Caco-2 (cell line): ENCODE data around the gene ADGRV1. TPM values are rescaled to one million over a fixed set of nuclear protein-coding genes. Genes with fewer than 3 reads are reported as not detected.

ENCODE experiments used
- BruUV-seq: library from RNA; stranded (reverse); fragments of 400-500 nt; replicated peaks from 2 replicates; lab custom pipeline; 2021; lab: Mats Ljungman, UMichigan
- CTCF ChIA-PET: fragments of 300-600 bp; sonication (Branson Sonifier 250); formaldehyde crosslinking; loops from one replicate; lab custom pipeline; 2022; ENCODE audit warnings: antibody characterized with exemption; lab: Charles Lee
- POLR2A ChIA-PET: fragments of 300-600 bp; sonication (Branson Sonifier 250); formaldehyde crosslinking; loops from one replicate; lab custom pipeline; 2022; ENCODE audit warnings: antibody characterized with exemption; lab: Charles Lee
- DNase-seq, 2 experiments: peaks; one replicate each; pipeline versions ENCODE4 v3.0.0 to v3.0.0-alpha.2; 2020 to 2022
- H3K27me3 ChIP-seq: replicated peaks from 2 replicates; pipeline ENCODE4 v1.6.0; 2011; ENCODE audit warnings: low read length; ENCODE audit not compliant: control insufficient read depth, insufficient read depth
- H3K36me3 ChIP-seq: 2 replicates; pipeline ENCODE4 v1.5.1; 2011; ENCODE audit warnings: low read length; ENCODE audit not compliant: control insufficient read depth, insufficient read depth
- H3K4me1 ChIP-seq: fragments of 250-450 bp; sonication (Bioruptor Pico); 2 replicates; pipeline ENCODE4 v1.5.1; 2020; ENCODE audit warnings: mild to moderate bottlenecking
- H3K4me3 ChIP-seq: 2 replicates; pipeline ENCODE4 v1.5.1; 2011; ENCODE audit warnings: low read depth, mild to moderate bottlenecking, control low read depth, low read length
- H3K9me3 ChIP-seq: fragments of 250-450 bp; sonication (Bioruptor Pico); 2 replicates; pipeline ENCODE4 v1.5.1; 2020; ENCODE audit warnings: mild to moderate bottlenecking, moderate library complexity
- H3K27ac Mint-ChIP-seq: one replicate; pipeline ENCODE4 v1.8.0; 2022; ENCODE audit warnings: mixed read lengths; ENCODE audit not compliant: unreplicated experiment
- H3K27me3 Mint-ChIP-seq: one replicate; pipeline ENCODE4 v1.8.0; 2022; ENCODE audit warnings: mixed read lengths; ENCODE audit not compliant: insufficient read depth, unreplicated experiment
- H3K36me3 Mint-ChIP-seq: one replicate; pipeline ENCODE4 v1.8.0; 2022; ENCODE audit warnings: mild to moderate bottlenecking, mixed read lengths; ENCODE audit not compliant: insufficient read depth, unreplicated experiment
- H3K4me1 Mint-ChIP-seq: one replicate; pipeline ENCODE4 v1.8.0; 2022; ENCODE audit warnings: low read depth, mixed read lengths; ENCODE audit not compliant: unreplicated experiment
- H3K4me3 Mint-ChIP-seq: one replicate; pipeline ENCODE4 v1.8.0; 2022; ENCODE audit warnings: mild to moderate bottlenecking, moderate library complexity, mixed read lengths; ENCODE audit not compliant: unreplicated experiment
- H3K9me3 Mint-ChIP-seq: one replicate; pipeline ENCODE4 v1.8.0; 2022; ENCODE audit warnings: mixed read lengths; ENCODE audit not compliant: unreplicated experiment
- intact Hi-C: fragments of 100-400 bp; cut with micrococcal nuclease; formaldehyde crosslinking; loops from one replicate; pipeline ENCODE4 v1.10.0; 2022; ENCODE audit not compliant: unreplicated experiment
- total RNA-seq: library from RNA; stranded (reverse); gene quantifications from 2 replicates; pipeline ENCODE4 v1.2.3, GENCODE V29; 2022
- TF ChIP-seq, protein P1 (sequence below), 2 experiments: fragments of 200-600 bp in 1 of 2; IDR thresholded peaks; 1 replicate in 1 of 2; 2 replicates in 1 of 2; pipeline versions ENCODE4 v1.5.1 to v1.8.0; 2011 to 2022; ENCODE audit warnings: antibody characterized with exemption in 1 of 2, control low read depth in 1 of 2, inconsistent platforms in 1 of 2, low read depth in 1 of 2, low read length in 1 of 2, mild to moderate bottlenecking in 1 of 2, moderate library complexity in 1 of 2; ENCODE audit not compliant: insufficient read depth in 1 of 2, severe bottlenecking in 1 of 2, unreplicated experiment in 1 of 2

The ADGRV1 gene
- total RNA-seq, 1 experiment from 2014 or later, result 23.2 TPM

DNA sequence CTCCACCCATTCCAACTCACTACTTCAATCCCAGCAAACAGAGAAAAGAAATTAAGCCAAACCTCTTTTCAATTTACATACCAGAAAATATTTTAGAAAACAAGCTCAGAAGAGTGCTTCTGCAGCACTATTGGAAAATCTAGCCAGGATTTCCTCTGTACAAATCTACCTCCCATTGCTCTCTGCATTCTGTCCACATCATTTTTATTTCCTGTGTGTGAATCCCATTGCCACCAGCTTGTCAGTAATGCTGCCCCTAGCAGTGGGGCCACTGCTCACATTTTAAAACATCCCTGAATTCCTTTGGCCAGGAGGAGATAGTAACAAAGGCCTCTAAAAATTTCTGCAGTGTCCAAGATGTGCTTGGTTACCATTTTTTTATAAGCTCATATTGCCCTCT lies 592.0 kb downstream of the ADGRV1 start:
- TF ChIP-seq, protein P1, sequence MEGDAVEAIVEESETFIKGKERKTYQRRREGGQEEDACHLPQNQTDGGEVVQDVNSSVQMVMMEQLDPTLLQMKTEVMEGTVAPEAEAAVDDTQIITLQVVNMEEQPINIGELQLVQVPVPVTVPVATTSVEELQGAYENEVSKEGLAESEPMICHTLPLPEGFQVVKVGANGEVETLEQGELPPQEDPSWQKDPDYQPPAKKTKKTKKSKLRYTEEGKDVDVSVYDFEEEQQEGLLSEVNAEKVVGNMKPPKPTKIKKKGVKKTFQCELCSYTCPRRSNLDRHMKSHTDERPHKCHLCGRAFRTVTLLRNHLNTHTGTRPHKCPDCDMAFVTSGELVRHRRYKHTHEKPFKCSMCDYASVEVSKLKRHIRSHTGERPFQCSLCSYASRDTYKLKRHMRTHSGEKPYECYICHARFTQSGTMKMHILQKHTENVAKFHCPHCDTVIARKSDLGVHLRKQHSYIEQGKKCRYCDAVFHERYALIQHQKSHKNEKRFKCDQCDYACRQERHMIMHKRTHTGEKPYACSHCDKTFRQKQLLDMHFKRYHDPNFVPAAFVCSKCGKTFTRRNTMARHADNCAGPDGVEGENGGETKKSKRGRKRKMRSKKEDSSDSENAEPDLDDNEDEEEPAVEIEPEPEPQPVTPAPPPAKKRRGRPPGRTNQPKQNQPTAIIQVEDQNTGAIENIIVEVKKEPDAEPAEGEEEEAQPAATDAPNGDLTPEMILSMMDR (IDR thresholded peaks at IDR 0.05; ENCODE audit: insufficient read depth in 1 of 2, low read depth in 1 of 2, low read length in 1 of 2, severe bottlenecking in 1 of 2, unreplicated experiment in 1 of 2), result no peak
- no peak for DNase-seq
- Mint-ChIP-seq H3K36me3 (no peaks in the 10 kb centered on the region), H3K9me3 (peaks cover 19% of the 10 kb centered on the region), H3K4me1 (peaks cover 12% of the 10 kb centered on the region), H3K4me3 (no peak overlapping the region), H3K27me3 (no peaks in the 10 kb centered on the region), H3K27ac (no peak overlapping the region)
- BruUV-seq, result no TSS peak
- intact Hi-C loops, result no loop called here
- POLR2A ChIA-PET, result no interaction called here
- Histone ChIP-seq H3K27me3 (no peaks in the 10 kb centered on the region), H3K36me3 (no peaks in the 10 kb centered on the region; the same call in 1 of the 2 replicates), H3K4me3 (no peak overlapping the region), H3K9me3 (no peaks in the 10 kb centered on the region), H3K4me1 (peaks cover 7% of the 10 kb centered on the region)
- CTCF ChIA-PET, result no interaction called here

DNA sequence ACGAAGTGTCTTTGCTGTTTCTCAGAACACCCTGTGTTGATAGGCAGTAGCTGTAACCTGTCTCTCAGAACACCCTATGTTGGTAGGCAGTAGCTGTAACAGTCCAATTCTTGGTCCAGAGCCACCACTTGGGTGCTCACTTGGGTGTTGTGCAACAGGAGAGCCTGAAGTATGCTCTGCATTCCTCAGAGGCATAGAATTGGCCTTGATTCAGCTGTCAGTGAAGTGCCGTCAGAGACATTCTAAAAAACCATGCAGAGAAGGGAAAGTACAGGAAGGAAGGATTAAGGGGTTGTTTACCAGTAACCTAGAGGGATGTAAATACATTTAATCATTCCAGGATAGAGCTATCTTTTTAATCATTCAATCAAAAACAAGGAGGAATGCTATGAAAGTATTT lies 593.4 kb downstream of the ADGRV1 start:
- intact Hi-C loops, result no loop called here
- Mint-ChIP-seq H3K4me3 (no peak overlapping the region), H3K4me1 (peaks cover 12% of the 10 kb centered on the region), H3K27me3 (no peaks in the 10 kb centered on the region), H3K27ac (no peak overlapping the region), H3K9me3 (peaks cover 19% of the 10 kb centered on the region), H3K36me3 (no peaks in the 10 kb centered on the region)
- Histone ChIP-seq H3K4me3 (no peak overlapping the region), H3K27me3 (no peaks in the 10 kb centered on the region), H3K9me3 (no peaks in the 10 kb centered on the region), H3K36me3 (no peaks in the 10 kb centered on the region; the same call in 1 of the 2 replicates), H3K4me1 (no peaks in the 10 kb centered on the region)
- CTCF ChIA-PET, result no interaction called here
- TF ChIP-seq, protein P1 (IDR thresholded peaks at IDR 0.05; ENCODE audit: insufficient read depth in 1 of 2, low read depth in 1 of 2, low read length in 1 of 2, severe bottlenecking in 1 of 2, unreplicated experiment in 1 of 2), result no peak
- POLR2A ChIA-PET, result no interaction called here
- BruUV-seq, result no TSS peak
- DNase-seq, result peak in 1 of 2 experiments; percentile 29

DNA sequence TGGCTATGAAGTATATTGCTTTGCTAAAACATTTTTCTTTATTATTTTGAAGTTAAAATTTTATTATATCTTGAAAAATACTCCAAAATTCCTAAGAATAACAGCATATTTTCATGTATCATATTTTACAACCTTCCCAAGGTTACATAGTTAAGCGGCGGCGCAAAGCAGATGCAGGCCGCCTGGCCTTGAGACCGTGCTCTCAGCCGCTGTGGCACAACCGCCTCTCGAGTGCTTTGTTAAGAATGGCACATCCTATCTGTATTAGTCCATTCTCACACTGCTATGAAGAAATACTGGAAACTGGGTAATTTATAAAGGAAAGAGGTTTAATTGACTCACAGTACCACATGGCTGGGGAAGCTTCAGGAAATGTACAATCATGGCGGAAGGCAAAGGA lies 595.7 kb downstream of the ADGRV1 start:
- Histone ChIP-seq H3K9me3 (no peaks in the 10 kb centered on the region), H3K36me3 (no peaks in the 10 kb centered on the region; the same call in 1 of the 2 replicates), H3K4me3 (no peak overlapping the region), H3K4me1 (no peaks in the 10 kb centered on the region), H3K27me3 (no peaks in the 10 kb centered on the region)
- POLR2A ChIA-PET, result no interaction called here
- H3K36me3 Mint-ChIP-seq, result no peaks in the 10 kb centered on the region
- H3K27me3 Mint-ChIP-seq, result no peaks in the 10 kb centered on the region
- CTCF ChIA-PET, result no interaction called here
- intact Hi-C loops, result no loop called here
- H3K9me3 Mint-ChIP-seq, result peaks cover 10% of the 10 kb centered on the region
- peaks cover 12% of the 10 kb centered on the region for H3K4me1 Mint-ChIP-seq
- no peak overlapping the region for H3K4me3 Mint-ChIP-seq
- DNase-seq, result no peak
- H3K27ac Mint-ChIP-seq, result no peak overlapping the region
- no TSS peak for BruUV-seq
- TF ChIP-seq, protein P1 (IDR thresholded peaks at IDR 0.05; ENCODE audit: insufficient read depth in 1 of 2, low read depth in 1 of 2, low read length in 1 of 2, severe bottlenecking in 1 of 2, unreplicated experiment in 1 of 2), result no peak
